Adrenal gland (tissue), 12 donors: ENCODE results near the gene ITGA11. TPM values are rescaled to one million over a fixed set of nuclear protein-coding genes. Genes with fewer than 3 reads are reported as not detected.

ENCODE experiments used
- DNase-seq, 7 donors: peaks; one replicate each; pipeline ENCODE4 v3.0.0-alpha.2; 2019 to 2020
- H3K27ac ChIP-seq, 5 donors: fragments of 200-600 bp; sonication (generic) in 4 of 5; 1 replicate in 3 of 5; 2 replicates in 2 of 5; pipeline versions ENCODE4 v1.5.1 to v1.8.0; 2016 to 2020; ENCODE audit warnings: mild to moderate bottlenecking in 1 of 5
- H3K27me3 ChIP-seq: fragments of 200-600 bp; 2 replicates; pipeline ENCODE4 v1.8.0; 2021
- H3K36me3 ChIP-seq, 2 donors: fragments of 200-600 bp; replicated peaks in 1 of 2; 1 replicate in 1 of 2; 2 replicates in 1 of 2; pipeline versions ENCODE4 v1.5.1 to v1.8.0; 2018 to 2022
- H3K4me1 ChIP-seq, 2 donors: fragments of 200-600 bp; replicated peaks in 1 of 2; 1 replicate in 1 of 2; 2 replicates in 1 of 2; pipeline versions ENCODE4 v1.5.1 to v1.8.0; 2018 to 2021
- H3K4me3 ChIP-seq, 4 donors: fragments of 200-600 bp; sonication (generic) in 3 of 4; one replicate each; pipeline ENCODE4 v1.5.1; 2016 to 2018
- H3K9me3 ChIP-seq, 3 donors: fragments of 200-600 bp; sonication (generic) in 1 of 3; replicated peaks in 1 of 3; 1 replicate in 2 of 3; 2 replicates in 1 of 3; pipeline versions ENCODE4 v1.5.1 to v1.8.0; 2016 to 2021
- CTCF ChIP-seq, 6 experiments: fragments of 450-650 bp in 4 of 6; fragments of 200-600 bp in 2 of 6; sonication (generic) in 1 of 6; IDR thresholded peaks; 1 replicate in 5 of 6; 2 replicates in 1 of 6; pipeline versions ENCODE4 v1.5.1 to v1.8.0; 2016 to 2021; ENCODE audit warnings: antibody characterized with exemption in 6 of 6, mild to moderate bottlenecking in 2 of 6, moderate library complexity in 1 of 6
- POLR2A ChIP-seq, 2 donors: fragments of 450-650 bp; IDR thresholded peaks; one replicate each; pipeline ENCODE4 v1.6.1; 2017; ENCODE audit warnings: antibody characterized with exemption in 2 of 2, mild to moderate bottlenecking in 2 of 2, moderate library complexity in 1 of 2
- WGBS, 4 donors: extraction: QIAGEN DNeasy Blood & Tissue Kit in 2 of 4; methylation state at CpG; one replicate each; pipeline versions ENCODE4 v1.1.5 to v1.1.7; 2013 to 2017; 5-methylcytosine and 5-hydroxymethylcytosine counted together
- intact Hi-C, 2 donors: fragments of 100-400 bp; cut with DNase I; formaldehyde crosslinking; loops; one replicate each; pipeline versions ENCODE4 v1.14.1 to v1.15.0; 2022 to 2023
- polyA plus RNA-seq, 3 donors: library from polyadenylated mRNA; stranded (reverse); fragments of 200-250 nt in 2 of 3; fragments of 350-450 nt in 1 of 3; fragmentation: Illumina TruSeq in 1 of 3; extraction: RNeasy Lipid Tissue Mini Kit (QIAGEN cat#74804) in 1 of 3; gene quantifications; one replicate each; pipeline ENCODE4 v1.2.3, GENCODE V29; 2013 to 2014
- total RNA-seq, 9 donors: library from RNA; depleted of rRNA in 4 of 9; stranded (reverse); fragments of >200 nt in 4 of 9; fragments of 120-200 nt in 1 of 9; fragmentation: NEBNext Ultra II Directional in 1 of 9; extraction: Animal tissue kit (Norgen Biotek cat#: 25700) in 1 of 9; gene quantifications; one replicate each; pipeline versions ENCODE4 v1.1.0 to v1.2.4, GENCODE V29; 2013 to 2023
- donor health status: healthy with polysubstance abuse.
- donor health status: Bipolar disorder and iron deficiency.
- donor health status: DM: yes; HTN: yes; CAD: no.
- donor health status: DM: no; HTN: no; CAD: no.
- donor health status: DM: no; HTN: no; CAD: no.
- donor health status: DM: yes; HTN: yes; CAD: no.

The ITGA11 gene
- total and polyA plus RNA-seq, 12 donors, result 1.4 to 52.5 (median 7.5) TPM

- Histone ChIP-seq H3K27me3 (no peaks in the 10 kb centered on the region), H3K4me1 (peaks cover 0 to 10% of the 10 kb centered on the region in 2 donors), H3K9me3 (no peaks in the 10 kb centered on the region), H3K27ac (peak overlapping the region in 1 of 5 donors; percentile 8), H3K4me3 (no peak overlapping the region), H3K36me3 (no peaks in the 10 kb centered on the region)
- no peak for TF ChIP-seq CTCF (IDR thresholded peaks at IDR 0.05)
- 60 to 67% (median 65%) methylated on average over 3 of the region's 3 CpGs for WGBS, 4 donors
- peak in 1 of 7 donors; percentile 4 for DNase-seq
- intact Hi-C loops, result no loop called here
Measured at GRCh38 chr15:68441045-68441743, 9.2 kb upstream of the ITGA11 start.

GRCh38 chr15:68440136-68440535 is 8.2 kb upstream of the ITGA11 start:
- intact Hi-C loops, result no loop called here
- no peak overlapping the region for H3K4me3 ChIP-seq
- no peak for DNase-seq
- H3K36me3 ChIP-seq, result no peaks in the 10 kb centered on the region
- no peaks in the 10 kb centered on the region for H3K27me3 ChIP-seq
- no peaks in the 10 kb centered on the region for H3K9me3 ChIP-seq
- H3K4me1 ChIP-seq, result peaks cover 0 to 10% of the 10 kb centered on the region in 2 donors
- WGBS, 4 donors, result 83 to 100% (median 96%) methylated on average over 1 of the region's 1 CpG
- H3K27ac ChIP-seq, result no peak overlapping the region
- no peak for TF ChIP-seq CTCF (IDR thresholded peaks at IDR 0.05)
- no peak for TF ChIP-seq POLR2A (IDR thresholded peaks at IDR 0.05)

- DNase-seq, result peak in 1 of 7 donors; percentile 4
- H3K27me3 ChIP-seq, result no peaks in the 10 kb centered on the region
- peaks cover 0 to 10% of the 10 kb centered on the region in 2 donors for H3K4me1 ChIP-seq
- intact Hi-C loops, result no loop called here
- 64 to 77% (median 75%) methylated on average over 5 of the region's 5 CpGs for WGBS, 4 donors
- H3K4me3 ChIP-seq, result no peak overlapping the region
- H3K9me3 ChIP-seq, result no peaks in the 10 kb centered on the region
- H3K27ac ChIP-seq, result no peak overlapping the region
- no peaks in the 10 kb centered on the region for H3K36me3 ChIP-seq
- TF ChIP-seq CTCF (IDR thresholded peaks at IDR 0.05), result no peak
- TF ChIP-seq POLR2A (IDR thresholded peaks at IDR 0.05), result no peak
Measured at GRCh38 chr15:68439506-68439905, 7.5 kb upstream of the ITGA11 start.

GRCh38 chr15:68436680-68437079 is 4.7 kb upstream of the ITGA11 start:
- intact Hi-C loops, result no loop called here
- Histone ChIP-seq H3K9me3 (no peaks in the 10 kb centered on the region), H3K4me1 (peaks cover 0 to 14% of the 10 kb centered on the region in 2 donors), H3K27ac (no peak overlapping the region), H3K4me3 (no peak overlapping the region), H3K36me3 (no peaks in the 10 kb centered on the region), H3K27me3 (peaks cover 10% of the 10 kb centered on the region)
- TF ChIP-seq CTCF (IDR thresholded peaks at IDR 0.05) (no peak), POLR2A (IDR thresholded peaks at IDR 0.05) (no peak)
- DNase-seq, result no peak
- 71 to 94% (median 79%) methylated on average over 1 of the region's 1 CpG for WGBS, 4 donors
